Esophagus squamous epithelium (tissue), 5 donors: ENCODE results near the gene SIRPB2. TPM values are rescaled to one million over a fixed set of nuclear protein-coding genes. Genes with fewer than 3 reads are reported as not detected.
A peak's percentile ranks its signal among the peaks of the same experiment; 100 is the strongest.

Source experiments
- DNase-seq: peaks from one replicate; lab custom pipeline; 2025; lab: John Stamatoyannopoulos, UW
- H3K27ac ChIP-seq, 4 donors: fragments of 200-600 bp; sonication (generic); one replicate each; pipeline ENCODE4 v1.5.1; 2016 to 2019; ENCODE audit warnings: mild to moderate bottlenecking in 1 of 4
- H3K27me3 ChIP-seq, 4 donors: fragments of 200-600 bp; sonication (generic); 1 replicate in 3 of 4; 2 replicates in 1 of 4; pipeline versions ENCODE4 v1.5.1 to v1.6.0; 2017 to 2021; ENCODE audit warnings: antibody characterized with exemption in 1 of 4
- H3K36me3 ChIP-seq, 3 donors: fragments of 200-600 bp; sonication (generic); one replicate each; pipeline ENCODE4 v1.5.1; 2016 to 2019
- H3K4me1 ChIP-seq, 3 donors: fragments of 200-600 bp; sonication (generic); one replicate each; pipeline ENCODE4 v1.5.1; 2017 to 2019
- H3K4me3 ChIP-seq, 4 donors: fragments of 200-600 bp; sonication (generic); 1 replicate in 3 of 4; 2 replicates in 1 of 4; pipeline ENCODE4 v1.5.1; 2016 to 2019; ENCODE audit warnings: mild to moderate bottlenecking in 2 of 4, moderate library complexity in 1 of 4
- H3K9me3 ChIP-seq, 3 donors: fragments of 200-600 bp; sonication (generic); one replicate each; pipeline ENCODE4 v1.5.1; 2016 to 2019
- CTCF ChIP-seq, 6 experiments: fragments of 450-650 bp in 4 of 6; fragments of 200-600 bp in 2 of 6; sonication (generic) in 2 of 6; IDR thresholded peaks; one replicate each; pipeline ENCODE4 v1.5.1; 2016 to 2019; ENCODE audit warnings: antibody characterized with exemption in 6 of 6, mild to moderate bottlenecking in 4 of 6, moderate library complexity in 4 of 6
- POLR2A ChIP-seq, 4 donors: fragments of 450-650 bp; IDR thresholded peaks; one replicate each; pipeline ENCODE4 v1.6.1; 2017; ENCODE audit warnings: antibody characterized with exemption in 4 of 4, mild to moderate bottlenecking in 4 of 4, moderate library complexity in 3 of 4
- WGBS, 2 donors: methylation state at CpG; one replicate each; pipeline ENCODE4 v1.1.5; 2018; 5-methylcytosine and 5-hydroxymethylcytosine counted together
- intact Hi-C: fragments of 100-400 bp; cut with DNase I; formaldehyde crosslinking; loops from one replicate; pipeline ENCODE4 v1.15.0; 2022
- total RNA-seq, 4 donors: library from RNA; depleted of rRNA; stranded (reverse); fragments of >200 nt; gene quantifications; one replicate each; pipeline ENCODE4 v1.1.0, GENCODE V29; 2016
- donor health status: DM: yes; HTN: yes; CAD: no.

Gene SIRPB2
- total RNA-seq, 4 donors from 2014 or later, result 1.2 to 5.9 (median 1.9) TPM

DNA sequence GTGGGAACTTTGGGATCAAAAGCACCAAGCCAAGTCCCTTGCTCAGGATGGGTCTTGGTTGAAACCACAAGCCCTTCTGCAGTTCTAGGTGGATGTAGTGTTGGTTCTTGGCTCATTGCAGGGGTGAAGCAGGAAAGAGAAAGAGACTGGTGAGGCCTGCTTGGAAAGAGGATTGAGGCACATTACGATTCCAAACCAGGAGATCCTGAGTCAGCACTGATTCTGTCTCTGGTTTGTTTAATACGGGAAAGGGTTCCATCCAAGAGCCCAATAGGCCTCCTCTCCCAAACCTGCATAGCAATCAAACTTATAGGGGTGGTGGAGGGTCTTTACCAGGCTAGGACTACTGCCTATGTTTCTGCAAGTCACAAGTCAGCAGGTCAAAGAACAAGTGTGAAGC is 48.9 kb downstream of the SIRPB2 start:
- H3K27me3 ChIP-seq, result no peaks in the 10 kb centered on the region
- H3K9me3 ChIP-seq, result no peaks in the 10 kb centered on the region
- H3K27ac ChIP-seq, result no peak overlapping the region
- H3K36me3 ChIP-seq, result peaks cover 40 to 81% (median 44%) of the 10 kb centered on the region in 3 donors
- no peak for TF ChIP-seq CTCF (IDR thresholded peaks at IDR 0.05)
- no peak for TF ChIP-seq POLR2A (IDR thresholded peaks at IDR 0.05)
- no peaks in the 10 kb centered on the region for H3K4me1 ChIP-seq
- 93 to 100% methylated on average over 1 to 2 of the region's 2 CpGs for WGBS, 2 donors
- H3K4me3 ChIP-seq, result no peak overlapping the region
- no peak for DNase-seq
- intact Hi-C loops, result loop anchor here (5.0 kb wide), 1 partner anchor 130 kb away; no protein-coding TSS in a partner anchor

- Histone ChIP-seq H3K27ac (no peak overlapping the region), H3K4me1 (no peaks in the 10 kb centered on the region), H3K27me3 (no peaks in the 10 kb centered on the region), H3K4me3 (no peak overlapping the region), H3K36me3 (peaks cover 38 to 70% (median 43%) of the 10 kb centered on the region in 3 donors), H3K9me3 (no peaks in the 10 kb centered on the region)
- TF ChIP-seq CTCF (IDR thresholded peaks at IDR 0.05) (no peak), POLR2A (IDR thresholded peaks at IDR 0.05) (no peak)
- WGBS, 2 donors, result 20 to 93% methylated on average over 1 to 3 of the region's 3 CpGs
- DNase-seq, result no peak
- intact Hi-C loops, result loop anchor here (5.0 kb wide), 1 partner anchor 129 kb away; no protein-coding TSS in a partner anchor
These were observed 50.1 kb downstream of the SIRPB2 start for GRCh38 chr20:1441133-1441532.

GRCh38 chr20:1440024-1440423 is 51.2 kb downstream of the SIRPB2 start:
- no peak for DNase-seq
- intact Hi-C loops, result loop anchor here (5.0 kb wide), 1 partner anchor 128 kb away; no protein-coding TSS in a partner anchor
- TF ChIP-seq POLR2A (IDR thresholded peaks at IDR 0.05) (no peak), CTCF (IDR thresholded peaks at IDR 0.05) (peak in 1 of 6 experiments; percentile 41)
- no peak overlapping the region for H3K27ac ChIP-seq
- no peaks in the 10 kb centered on the region for H3K27me3 ChIP-seq
- WGBS, 2 donors, result 62 to 82% methylated on average over 3 to 6 of the region's 6 CpGs
- no peaks in the 10 kb centered on the region for H3K9me3 ChIP-seq
- no peak overlapping the region for H3K4me3 ChIP-seq
- H3K36me3 ChIP-seq, result peaks cover 27 to 58% (median 32%) of the 10 kb centered on the region in 3 donors
- no peaks in the 10 kb centered on the region for H3K4me1 ChIP-seq

DNA sequence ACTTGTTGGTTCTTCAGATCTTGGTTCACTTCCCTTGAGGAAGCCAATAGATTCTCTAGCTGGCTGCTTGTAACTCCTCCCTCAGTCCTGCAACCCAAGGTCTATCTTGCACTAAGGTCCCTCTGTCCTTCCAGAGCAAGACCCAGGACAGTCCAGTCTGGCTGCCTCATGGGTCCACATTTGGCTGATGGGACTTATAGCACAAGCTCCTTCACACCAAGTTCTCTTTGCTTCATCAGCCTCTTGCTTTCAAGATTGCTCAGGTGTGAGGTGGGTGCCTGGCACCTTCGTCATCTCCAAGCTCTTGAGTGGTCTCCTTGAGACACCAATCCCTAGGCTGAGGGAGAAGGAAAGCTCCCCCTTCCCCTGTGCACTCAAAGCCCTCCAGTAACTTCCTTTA is 52.9 kb downstream of the SIRPB2 start:
- no peak for DNase-seq
- WGBS, 2 donors, result 50% methylated on average over 1 of the region's 1 CpG; no CpG with 5 or more reads in 1 of the 2 donors
- Histone ChIP-seq H3K27ac (no peak overlapping the region), H3K9me3 (no peaks in the 10 kb centered on the region), H3K27me3 (no peaks in the 10 kb centered on the region), H3K4me1 (no peaks in the 10 kb centered on the region), H3K36me3 (peaks cover 12 to 49% (median 16%) of the 10 kb centered on the region in 3 donors), H3K4me3 (no peak overlapping the region)
- TF ChIP-seq POLR2A (IDR thresholded peaks at IDR 0.05) (no peak), CTCF (IDR thresholded peaks at IDR 0.05) (no peak)
- intact Hi-C loops, result no loop called here

- H3K9me3 ChIP-seq, result no peaks in the 10 kb centered on the region
- WGBS, 2 donors, result 38% methylated on average over 5 of the region's 5 CpGs
- H3K27ac ChIP-seq, result no peak overlapping the region
- intact Hi-C loops, result no loop called here
- peaks cover 3 to 39% (median 13%) of the 10 kb centered on the region in 3 donors for H3K36me3 ChIP-seq
- H3K4me1 ChIP-seq, result no peaks in the 10 kb centered on the region
- no peaks in the 10 kb centered on the region for H3K27me3 ChIP-seq
- H3K4me3 ChIP-seq, result no peak overlapping the region
- TF ChIP-seq CTCF (IDR thresholded peaks at IDR 0.05), result peak; percentile 65 to 88 (median 82)
- TF ChIP-seq POLR2A (IDR thresholded peaks at IDR 0.05), result no peak
- peak; percentile 19 for DNase-seq
These were observed 53.9 kb downstream of the SIRPB2 start for GRCh38 chr20:1437235-1437904.
